HUES64 (cell line): ENCODE data around the gene SLC25A21.

Source experiments
- H3K27ac ChIP-seq: 2 replicates; pipeline ENCODE4 v1.7.0; 2013; ENCODE audit warnings: low read depth, low read length, inconsistent platforms
- H3K27me3 ChIP-seq: 2 replicates; pipeline ENCODE4 v1.6.1; 2013; ENCODE audit warnings: mild to moderate bottlenecking, low read length; ENCODE audit not compliant: insufficient read depth
- H3K36me3 ChIP-seq: 2 replicates; pipeline ENCODE4 v1.6.1; 2013; ENCODE audit warnings: mild to moderate bottlenecking, low read length; ENCODE audit not compliant: insufficient read depth
- H3K4me1 ChIP-seq: 2 replicates; pipeline ENCODE4 v1.6.1; 2013; ENCODE audit warnings: mild to moderate bottlenecking, low read length, moderate library complexity; ENCODE audit not compliant: insufficient read depth
- H3K4me3 ChIP-seq: 2 replicates; pipeline ENCODE4 v1.5.1; 2013; ENCODE audit warnings: mild to moderate bottlenecking, low read length, moderate library complexity
- H3K9ac ChIP-seq: 2 replicates; pipeline ENCODE4 v1.6.1; 2013; ENCODE audit warnings: mild to moderate bottlenecking, low read depth, low read length
- H3K9me3 ChIP-seq: 2 replicates; pipeline ENCODE4 v1.6.1; 2013; ENCODE audit warnings: low read depth, low read length; ENCODE audit not compliant: insufficient read depth
- WGBS: fragments of 150-250, 120-280 bp; methylation state at CpG from one replicate; pipeline ENCODE4 v1.1.7; 2013; ENCODE audit warnings: missing lambda C conversion rate; 5-methylcytosine and 5-hydroxymethylcytosine counted together

The SLC25A21 gene

DNA sequence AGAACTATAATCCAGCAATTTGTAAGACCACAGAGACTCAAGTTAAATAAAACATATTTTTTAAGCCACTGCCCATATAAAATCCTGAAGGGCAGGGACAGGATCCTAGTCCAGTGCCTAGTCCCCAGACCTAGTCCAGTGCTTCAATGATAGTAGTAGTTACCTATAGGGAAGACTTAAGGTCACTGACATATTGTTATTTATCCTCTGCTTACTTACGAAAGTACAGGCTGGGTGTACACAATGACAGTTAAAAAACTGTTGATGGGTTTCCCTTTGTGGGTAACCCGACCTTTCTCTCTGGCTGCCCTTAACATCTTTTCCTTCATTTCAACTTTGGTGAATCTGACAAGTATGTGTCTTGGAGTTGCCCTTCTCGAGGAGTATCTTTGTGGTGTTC lies 192.5 kb downstream of the SLC25A21 start:
- Histone ChIP-seq H3K4me1 (no peaks in the 10 kb centered on the region), H3K27me3 (no peaks in the 10 kb centered on the region), H3K9ac (no peak overlapping the region), H3K27ac (no peak overlapping the region), H3K4me3 (no peak overlapping the region), H3K9me3 (no peaks in the 10 kb centered on the region), H3K36me3 (no peaks in the 10 kb centered on the region)
- WGBS: 92% methylated on average over 2 of the region's 3 CpGs

DNA sequence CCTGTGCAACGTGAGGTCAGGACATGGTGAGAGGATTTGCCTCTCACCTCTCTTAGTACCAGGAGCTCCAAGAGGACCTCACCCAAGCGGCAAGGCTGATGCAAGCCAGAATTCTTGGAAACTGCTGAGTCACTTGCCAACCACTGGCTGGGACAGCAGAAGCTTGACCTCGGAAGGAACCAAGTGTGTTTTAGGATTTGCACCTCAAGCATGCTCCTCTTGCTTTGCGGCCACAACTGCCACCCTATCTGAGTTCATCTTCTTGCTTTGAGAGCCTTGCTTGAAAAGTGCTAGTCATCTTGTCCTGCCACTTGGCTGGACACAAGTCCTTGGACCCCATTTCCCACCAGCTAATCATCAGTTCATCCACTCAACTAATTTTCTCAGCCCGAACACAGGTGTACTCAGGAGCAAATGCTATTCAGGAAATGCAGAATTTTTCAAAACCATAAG lies 195.8 kb downstream of the SLC25A21 start:
- 71% methylated on average over 5 of the region's 5 CpGs for WGBS
- Histone ChIP-seq H3K9ac (no peak overlapping the region), H3K36me3 (no peaks in the 10 kb centered on the region), H3K9me3 (no peaks in the 10 kb centered on the region), H3K4me1 (no peaks in the 10 kb centered on the region), H3K4me3 (no peak overlapping the region), H3K27me3 (no peaks in the 10 kb centered on the region), H3K27ac (no peak overlapping the region)

DNA sequence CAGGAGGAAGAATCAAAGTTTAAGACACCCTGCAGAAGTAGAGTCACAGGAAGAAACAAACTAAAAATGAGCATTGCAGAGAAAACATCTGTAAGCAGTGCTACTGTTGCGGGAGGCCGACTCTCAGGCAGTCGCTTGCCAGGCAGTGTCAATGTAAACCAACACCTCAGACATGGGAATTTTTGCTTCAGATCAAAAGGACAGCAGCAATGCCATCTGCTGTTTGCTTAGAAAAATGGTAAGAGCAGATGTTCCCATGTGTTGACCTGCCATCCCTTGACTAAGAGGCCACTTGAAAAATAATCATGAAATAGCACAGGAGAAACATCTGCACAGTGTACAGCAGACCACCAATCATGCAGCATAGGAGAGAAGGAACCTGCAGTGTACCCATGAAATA lies 196.6 kb downstream of the SLC25A21 start:
- no peaks in the 10 kb centered on the region for H3K4me1 ChIP-seq
- no peaks in the 10 kb centered on the region for H3K9me3 ChIP-seq
- no peak overlapping the region for H3K27ac ChIP-seq
- H3K27me3 ChIP-seq: no peaks in the 10 kb centered on the region
- WGBS: 87% methylated on average over 3 of the region's 3 CpGs
- H3K9ac ChIP-seq: no peak overlapping the region
- H3K4me3 ChIP-seq: no peak overlapping the region
- no peaks in the 10 kb centered on the region for H3K36me3 ChIP-seq

DNA sequence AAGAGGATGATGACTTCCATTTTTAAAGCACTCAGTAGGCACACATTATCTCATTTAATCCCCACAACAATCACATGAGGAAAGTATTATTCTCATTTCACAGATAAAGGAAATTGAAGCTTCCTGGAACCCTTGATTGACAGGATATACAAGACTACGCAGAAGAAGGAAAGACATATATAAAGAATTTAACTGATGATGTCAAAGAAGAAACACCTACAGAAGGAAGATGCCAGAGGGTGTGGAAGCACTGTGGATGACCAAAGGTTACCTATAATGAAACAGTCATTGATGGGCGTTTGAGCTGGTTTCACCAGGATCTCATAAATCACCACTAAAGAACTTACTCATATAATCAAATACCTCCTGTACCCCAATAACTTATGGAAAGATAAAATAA lies 197.4 kb downstream of the SLC25A21 start:
- Histone ChIP-seq H3K27me3 (no peaks in the 10 kb centered on the region), H3K36me3 (no peaks in the 10 kb centered on the region), H3K4me3 (no peak overlapping the region), H3K9me3 (no peaks in the 10 kb centered on the region), H3K27ac (no peak overlapping the region), H3K9ac (no peak overlapping the region), H3K4me1 (no peaks in the 10 kb centered on the region)
- WGBS: 100% methylated on average over 1 of the region's 2 CpGs

DNA sequence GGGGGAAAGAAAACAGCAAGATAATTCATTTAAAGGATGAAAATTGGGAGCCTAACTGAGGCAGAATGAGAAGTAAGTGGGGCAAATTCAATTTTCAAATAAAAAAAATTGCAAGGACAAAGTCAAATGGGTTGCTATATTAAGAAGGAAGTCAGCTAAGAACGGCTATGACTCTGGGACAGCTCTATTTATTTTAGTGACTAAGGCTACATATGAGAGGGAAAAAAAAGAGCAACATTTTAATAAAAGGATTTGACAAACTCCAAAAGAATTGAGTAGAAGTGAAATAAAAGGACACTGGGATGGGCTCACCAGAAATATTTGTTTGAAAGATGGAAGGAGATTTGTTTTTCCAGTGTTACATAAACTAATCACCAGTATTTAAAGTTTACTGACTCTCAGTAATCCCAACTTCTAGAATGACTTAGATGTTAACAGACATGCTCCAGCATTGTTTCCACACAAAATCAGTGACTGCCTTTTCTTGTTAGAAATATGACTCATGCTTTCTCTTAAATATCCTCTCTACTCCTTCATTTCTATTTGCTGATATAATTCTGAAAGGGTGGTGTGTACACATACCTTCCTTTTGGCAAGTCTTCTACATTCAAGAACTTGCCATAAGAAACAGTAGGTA lies 198.5 kb downstream of the SLC25A21 start:
- no peaks in the 10 kb centered on the region for H3K27me3 ChIP-seq
- H3K36me3 ChIP-seq: no peaks in the 10 kb centered on the region
- H3K9me3 ChIP-seq: no peaks in the 10 kb centered on the region
- no peak overlapping the region for H3K9ac ChIP-seq
- H3K4me1 ChIP-seq: no peaks in the 10 kb centered on the region
- no peak overlapping the region for H3K4me3 ChIP-seq
- WGBS: 90% methylated on average over 1 of the region's 1 CpG
- H3K27ac ChIP-seq: no peak overlapping the region

DNA sequence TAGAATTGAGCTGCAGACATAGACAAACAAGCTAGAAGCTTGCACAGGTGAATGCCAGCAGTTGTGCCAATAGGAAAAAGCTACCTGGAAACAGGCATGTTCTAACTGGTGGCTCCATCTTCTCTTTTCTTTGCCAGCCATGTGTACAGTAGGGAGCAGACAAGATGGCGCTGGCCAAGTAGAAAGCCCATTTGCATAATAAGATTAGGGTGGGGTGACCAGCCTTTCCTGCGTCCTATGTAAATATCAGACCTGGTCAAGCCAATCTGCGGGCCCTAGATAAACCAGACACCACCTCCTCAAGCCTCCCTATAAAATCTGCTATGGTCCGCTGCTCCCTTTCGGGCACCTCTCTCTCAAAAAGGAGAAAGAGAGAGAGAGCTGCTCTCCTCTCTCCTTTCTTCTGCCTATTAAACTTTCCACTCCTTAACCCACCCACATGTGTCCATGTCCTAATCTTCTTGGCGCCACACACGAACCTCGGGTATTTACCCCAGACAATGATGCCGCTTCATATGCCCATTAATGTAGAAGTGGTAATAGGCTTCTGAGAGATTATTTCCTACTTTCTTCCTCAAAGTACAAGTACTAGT lies 201.0 kb downstream of the SLC25A21 start:
- H3K27ac ChIP-seq: no peak overlapping the region
- no peaks in the 10 kb centered on the region for H3K27me3 ChIP-seq
- WGBS: 95% methylated on average over 9 of the region's 9 CpGs
- H3K36me3 ChIP-seq: no peaks in the 10 kb centered on the region
- no peak overlapping the region for H3K9ac ChIP-seq
- H3K4me1 ChIP-seq: no peaks in the 10 kb centered on the region; the same call in 1 of the 2 replicates
- H3K4me3 ChIP-seq: no peak overlapping the region
- H3K9me3 ChIP-seq: no peaks in the 10 kb centered on the region

DNA sequence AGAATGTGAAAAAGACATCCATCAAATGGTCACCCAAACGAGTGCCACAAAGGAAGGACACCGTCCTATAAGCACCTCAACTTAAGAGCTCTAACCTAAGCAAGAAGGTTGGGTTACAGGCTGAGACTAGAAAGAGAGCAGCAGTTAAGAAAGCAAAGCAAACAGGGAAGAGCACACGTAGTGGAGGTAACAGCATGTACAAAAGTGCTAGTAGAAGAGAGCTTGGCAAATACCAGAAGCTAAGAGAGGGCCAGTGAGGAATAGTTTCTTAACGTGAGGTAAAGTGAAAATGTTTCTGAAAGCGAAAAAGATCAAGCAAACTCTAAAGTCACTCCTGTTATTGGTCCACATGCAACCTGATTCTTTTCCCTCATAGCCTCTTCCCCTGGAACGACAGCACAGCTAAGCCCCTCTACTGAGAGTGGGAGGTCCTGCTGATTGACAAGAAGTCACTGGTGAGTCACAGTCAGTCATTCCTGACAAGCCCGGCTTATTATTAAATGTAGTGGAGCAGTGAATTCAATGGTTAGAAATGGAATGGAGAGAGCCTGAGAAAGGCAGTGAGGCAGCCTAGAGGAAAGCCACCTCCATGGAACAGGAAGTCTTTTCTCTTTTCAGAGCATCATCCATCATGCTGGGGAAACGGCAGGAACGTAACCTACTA lies 204.4 kb downstream of the SLC25A21 start:
- WGBS: 72% methylated on average over 9 of the region's 9 CpGs
- no peak overlapping the region for H3K4me3 ChIP-seq
- H3K27ac ChIP-seq: no peak overlapping the region
- H3K36me3 ChIP-seq: no peaks in the 10 kb centered on the region
- H3K9me3 ChIP-seq: no peaks in the 10 kb centered on the region
- H3K9ac ChIP-seq: no peak overlapping the region
- no peaks in the 10 kb centered on the region for H3K27me3 ChIP-seq
- no peaks in the 10 kb centered on the region; the same call in 1 of the 2 replicates for H3K4me1 ChIP-seq

DNA sequence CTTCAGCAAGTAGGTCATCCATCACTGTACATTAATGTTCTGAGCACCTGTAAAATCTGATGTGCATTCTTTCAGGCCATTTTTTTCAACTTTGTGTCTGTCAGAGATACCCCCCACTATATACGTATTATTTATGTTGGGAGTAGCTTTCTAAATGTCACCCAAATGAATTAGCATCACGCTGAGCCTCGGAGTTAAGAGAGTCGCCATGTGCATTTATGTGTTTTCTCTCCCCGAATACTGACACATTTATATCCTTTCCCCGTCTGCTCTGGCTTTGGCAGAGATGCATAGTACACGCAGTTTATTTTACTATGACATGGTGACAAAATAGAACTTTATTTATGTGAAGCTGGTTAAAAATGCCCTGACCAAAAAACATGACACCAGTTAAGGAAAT lies 216.4 kb downstream of the SLC25A21 start:
- 89% methylated on average over 7 of the region's 7 CpGs for WGBS
- Histone ChIP-seq H3K27me3 (no peaks in the 10 kb centered on the region), H3K4me3 (no peak overlapping the region), H3K27ac (no peak overlapping the region), H3K4me1 (peaks cover 6% of the 10 kb centered on the region), H3K9me3 (no peaks in the 10 kb centered on the region), H3K36me3 (no peaks in the 10 kb centered on the region), H3K9ac (no peak overlapping the region)

DNA sequence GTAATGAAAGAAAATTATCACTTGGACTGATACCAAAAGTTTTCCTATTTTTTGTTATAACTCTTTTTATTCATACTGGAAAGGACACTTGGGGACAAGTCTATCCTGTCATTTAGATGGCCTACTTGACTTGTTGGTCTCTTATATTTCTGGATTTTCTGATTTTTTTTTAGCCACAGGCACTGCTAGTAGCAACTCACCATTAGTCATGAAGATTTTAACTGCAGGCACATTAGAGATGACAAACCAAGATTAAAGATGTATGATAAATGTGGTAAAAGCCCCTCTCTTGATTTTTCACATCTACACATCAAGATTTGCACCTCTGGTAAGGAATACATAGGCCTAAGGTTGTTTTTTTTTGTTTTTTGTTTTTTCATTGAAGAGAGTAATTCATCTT lies 217.0 kb downstream of the SLC25A21 start:
- H3K36me3 ChIP-seq: no peaks in the 10 kb centered on the region
- no peak overlapping the region for H3K9ac ChIP-seq
- H3K4me1 ChIP-seq: peaks cover 12% of the 10 kb centered on the region
- H3K4me3 ChIP-seq: no peak overlapping the region
- no peaks in the 10 kb centered on the region for H3K27me3 ChIP-seq
- H3K9me3 ChIP-seq: no peaks in the 10 kb centered on the region
- H3K27ac ChIP-seq: no peak overlapping the region

DNA sequence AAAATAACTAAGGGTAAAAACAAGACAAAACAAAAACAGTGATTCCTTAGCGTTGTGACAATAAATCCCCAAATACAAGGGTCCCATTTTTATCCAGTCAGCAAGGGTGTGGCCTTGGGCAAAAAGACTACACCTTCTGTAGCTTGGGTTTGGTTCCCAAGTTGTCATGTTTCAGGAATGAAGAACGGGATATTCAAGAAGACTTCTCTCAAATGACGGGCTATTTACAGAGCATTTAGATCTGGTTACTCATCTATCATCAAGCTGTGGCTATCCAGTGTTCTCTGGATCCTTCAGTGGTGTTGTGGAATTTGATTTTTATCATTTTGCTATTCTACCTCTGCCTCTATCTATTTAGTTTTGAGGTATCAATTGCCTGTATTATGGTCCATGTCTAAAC lies 219.7 kb downstream of the SLC25A21 start:
- Histone ChIP-seq H3K9me3 (no peaks in the 10 kb centered on the region), H3K36me3 (no peaks in the 10 kb centered on the region), H3K9ac (no peak overlapping the region), H3K4me1 (peaks cover 14% of the 10 kb centered on the region), H3K27ac (no peak overlapping the region), H3K27me3 (no peaks in the 10 kb centered on the region), H3K4me3 (no peak overlapping the region)
- WGBS: 81% methylated on average over 3 of the region's 3 CpGs

DNA sequence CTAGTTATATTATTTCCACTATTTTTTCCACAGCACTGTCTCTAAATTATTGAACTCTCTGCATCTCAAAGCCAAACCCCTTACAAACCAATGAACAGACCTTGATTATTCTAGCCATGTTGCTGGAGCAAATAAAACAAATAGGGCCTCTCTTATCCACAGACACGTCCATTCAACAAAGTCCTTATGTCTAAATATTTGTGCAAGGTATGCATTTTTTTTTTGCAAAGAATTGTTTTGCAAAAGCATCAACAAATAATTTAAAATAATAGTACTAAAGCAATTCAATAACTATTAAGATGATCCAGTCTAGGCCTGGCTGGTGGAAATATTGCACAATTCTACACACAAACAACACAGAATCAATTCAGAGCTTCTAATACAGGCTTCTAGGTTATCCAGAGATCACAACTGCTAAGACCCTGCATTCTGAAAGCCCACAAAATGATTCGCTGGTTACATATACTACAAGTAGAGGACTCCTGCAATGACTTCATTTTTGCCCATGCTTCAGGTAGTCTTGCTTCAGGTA lies 221.0 kb downstream of the SLC25A21 start:
- 97% methylated on average over 1 of the region's 2 CpGs for WGBS
- H3K27me3 ChIP-seq: no peaks in the 10 kb centered on the region
- H3K9ac ChIP-seq: no peak overlapping the region
- H3K27ac ChIP-seq: no peak overlapping the region
- no peak overlapping the region for H3K4me3 ChIP-seq
- no peaks in the 10 kb centered on the region for H3K9me3 ChIP-seq
- H3K36me3 ChIP-seq: no peaks in the 10 kb centered on the region
- peaks cover 14% of the 10 kb centered on the region for H3K4me1 ChIP-seq
